ENCODE results near the gene SLC2A4RG.

DNA sequence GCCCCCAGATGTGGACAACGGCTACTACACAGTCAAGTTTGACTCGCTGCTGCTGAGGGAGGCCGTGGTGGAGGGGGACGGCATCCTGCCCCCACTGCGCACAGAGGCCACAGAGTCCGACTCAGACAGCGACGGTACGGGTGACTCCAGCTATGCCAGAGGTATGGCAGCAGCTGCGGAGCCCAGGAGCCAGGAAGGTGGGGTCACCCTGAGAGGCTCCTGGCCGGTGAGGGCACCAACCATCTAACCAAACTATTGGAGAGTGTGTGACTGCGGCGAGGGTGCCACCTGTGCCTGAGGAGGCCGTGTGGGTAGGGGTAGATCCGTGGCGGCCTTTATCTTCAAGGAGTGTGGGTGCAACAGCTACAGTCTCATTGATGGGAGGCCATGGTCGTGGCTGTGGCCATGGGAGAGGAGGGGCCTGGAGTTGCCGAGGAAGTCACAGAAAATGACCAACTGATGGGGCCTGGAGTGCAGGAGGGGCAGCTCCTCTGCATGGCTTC is 5.9 kb upstream of the SLC2A4RG start:
- TF ChIP-seq GATA2 (IDR thresholded peaks at IDR 0.05; ENCODE audit: low read depth, low read length) = no peak
- no peak for TF ChIP-seq GATA3 (IDR thresholded peaks at IDR 0.05; ENCODE audit: low read depth, low read length)
